ENCODE measurements around the gene SNX4.
"Not testable (repeated sequence)": the region's sequence is repeated elsewhere in the genome, so short reads cannot be mapped to it uniquely, and the experiment has no call there.

SNX4 gene

DNA sequence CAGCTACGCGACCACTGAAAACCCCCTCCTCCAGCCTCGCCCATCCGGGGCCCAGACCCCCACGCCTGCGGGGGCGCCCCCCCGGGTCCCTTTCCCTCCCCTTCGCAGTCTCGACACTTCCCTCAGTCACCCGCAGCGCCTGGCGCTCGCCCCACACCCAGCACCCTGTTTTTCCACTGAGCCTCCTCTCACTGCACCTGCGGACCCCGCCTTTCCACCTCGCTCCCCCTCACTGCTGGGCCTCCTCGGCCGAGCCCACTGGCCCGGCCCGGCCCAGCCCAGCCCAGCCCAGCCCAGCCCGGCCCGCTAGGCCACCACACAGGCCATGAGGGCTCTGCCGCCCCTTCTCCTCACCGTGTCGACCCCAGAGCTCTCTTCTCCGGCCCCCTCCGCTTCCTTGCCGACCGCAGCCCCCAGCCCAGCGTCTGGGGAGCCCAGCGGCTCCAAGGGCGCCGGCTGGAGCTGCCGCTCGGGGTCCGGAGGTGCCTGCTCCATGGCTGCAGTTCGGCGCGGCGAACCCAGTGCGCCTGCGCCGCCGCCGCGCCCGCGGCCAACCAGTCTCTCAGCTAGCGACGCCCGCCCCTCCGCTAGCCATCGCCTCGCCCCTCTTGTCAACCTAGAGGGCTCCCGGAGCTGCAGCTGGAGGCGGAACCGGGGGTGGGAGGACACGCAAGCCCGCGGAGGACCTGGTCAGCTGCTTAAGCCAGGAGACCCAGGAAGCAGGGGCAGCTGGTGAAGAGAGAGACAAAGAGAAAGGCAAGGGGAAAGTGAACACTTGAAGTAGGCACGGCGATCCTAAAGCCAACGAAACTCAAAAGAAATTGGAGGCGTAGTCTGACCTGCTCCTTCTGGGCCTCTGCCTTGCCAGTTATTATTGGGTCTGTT lies at the start of gene SNX4:
Gene SNX4 (minus strand): TSS at position 525 of the 885 bp plus-strand sequence. CDS start 30 bp downstream, at position 495.
- DNase-seq (ENCODE audit: low read depth) = peak; percentile 97

DNA sequence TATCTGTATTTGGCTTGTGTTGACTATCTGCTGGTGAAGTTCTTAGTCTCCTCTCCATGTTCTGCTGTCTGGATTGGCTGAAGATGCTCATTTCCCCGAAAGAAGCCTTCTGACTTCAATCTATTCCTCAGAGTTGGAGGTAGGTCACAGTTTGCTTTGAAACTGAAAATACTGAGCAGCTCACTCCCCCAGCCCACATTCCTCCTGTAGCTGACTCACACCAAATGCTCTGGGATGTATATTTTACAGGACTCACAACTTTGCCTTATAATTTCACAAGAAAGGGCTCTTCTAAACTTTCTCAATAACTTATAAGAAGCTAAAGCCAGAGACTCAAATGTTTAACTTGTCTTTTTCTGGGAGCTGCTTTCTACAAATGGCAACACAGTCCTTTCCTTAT lies 36.3 kb upstream of the SNX4 start:
- peak; percentile 47 for DNase-seq (ENCODE audit: low read depth)

DNA sequence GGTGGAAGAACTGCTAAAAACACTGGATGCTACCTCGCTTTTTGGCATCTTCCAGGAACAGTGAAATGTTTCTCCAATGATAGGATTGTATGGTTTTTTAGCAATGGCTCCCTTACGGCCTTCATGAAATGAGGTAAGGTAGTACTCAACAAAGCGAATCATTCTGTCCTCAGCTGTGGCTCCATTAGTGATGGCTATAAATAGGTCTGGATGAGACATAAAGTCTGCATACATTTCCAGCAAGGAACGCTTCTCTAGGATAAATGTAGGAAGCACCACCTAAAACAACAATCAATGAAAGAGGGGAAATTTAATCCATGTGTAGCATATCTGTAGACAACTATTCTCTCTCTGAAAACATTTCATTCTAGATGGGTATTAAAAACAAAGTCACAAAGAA lies 32.4 kb upstream of the SNX4 start:
- DNase-seq (ENCODE audit: low read depth) = no peak

DNA sequence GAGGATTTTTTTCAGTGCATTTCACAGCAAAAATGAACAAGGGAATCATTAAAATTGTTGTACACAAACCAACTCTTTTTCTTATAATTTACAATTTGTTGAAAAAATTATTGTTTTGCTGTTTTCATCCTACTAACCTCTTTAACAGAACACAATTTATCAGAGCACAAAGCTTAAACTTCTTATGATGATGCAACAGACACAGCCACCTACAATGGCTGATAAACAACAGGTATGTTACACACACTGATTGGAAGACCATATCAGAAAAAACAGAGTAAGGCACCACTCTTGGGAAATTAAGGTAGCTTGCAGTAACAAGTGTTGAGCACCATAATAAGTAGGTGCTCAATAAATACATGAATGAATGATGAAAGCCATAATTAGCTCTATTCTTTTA lies 8.9 kb upstream of the SNX4 start:
- DNase-seq (ENCODE audit: low read depth) = no peak

DNA sequence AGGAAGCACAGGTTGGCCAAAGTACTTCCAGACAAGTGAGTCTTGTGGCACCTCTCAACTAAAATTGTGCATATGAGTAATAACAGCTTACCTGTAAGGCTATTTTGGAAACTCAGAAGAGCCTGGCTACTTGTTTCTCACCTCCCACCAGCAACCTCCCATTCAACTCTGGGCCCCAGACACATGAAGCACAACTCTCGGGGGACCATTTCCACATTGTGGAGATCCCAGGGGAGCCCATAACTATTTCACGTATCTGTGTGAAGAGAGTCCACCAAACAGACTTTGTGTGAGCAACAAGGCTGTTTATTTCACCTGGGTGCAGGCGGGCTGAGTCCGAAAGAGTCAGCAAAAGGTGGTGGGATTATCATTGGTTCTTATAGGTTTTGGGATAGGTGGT lies 5.2 kb upstream of the SNX4 start:
- no peak for DNase-seq (ENCODE audit: low read depth)

DNA sequence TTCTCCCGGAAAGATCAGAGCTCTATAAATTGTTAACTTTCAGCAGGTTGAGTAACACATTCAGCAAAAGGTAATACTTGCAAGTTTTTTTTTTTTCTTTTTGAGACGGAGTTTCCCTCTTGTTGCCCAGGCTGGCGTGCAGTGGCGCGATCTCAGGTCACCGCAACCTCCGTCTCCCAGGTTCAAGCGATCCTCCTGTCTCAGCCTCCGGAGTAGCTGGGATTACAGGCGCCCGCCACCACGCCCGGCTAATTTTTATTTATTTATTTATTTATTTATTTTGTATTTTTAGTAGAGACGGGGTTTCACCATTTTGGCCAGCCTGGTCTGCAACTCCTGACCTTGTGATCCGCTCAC lies 539 bp upstream of the SNX4 start:
- not testable (repeated sequence) for DNase-seq (ENCODE audit: low read depth)

DNA sequence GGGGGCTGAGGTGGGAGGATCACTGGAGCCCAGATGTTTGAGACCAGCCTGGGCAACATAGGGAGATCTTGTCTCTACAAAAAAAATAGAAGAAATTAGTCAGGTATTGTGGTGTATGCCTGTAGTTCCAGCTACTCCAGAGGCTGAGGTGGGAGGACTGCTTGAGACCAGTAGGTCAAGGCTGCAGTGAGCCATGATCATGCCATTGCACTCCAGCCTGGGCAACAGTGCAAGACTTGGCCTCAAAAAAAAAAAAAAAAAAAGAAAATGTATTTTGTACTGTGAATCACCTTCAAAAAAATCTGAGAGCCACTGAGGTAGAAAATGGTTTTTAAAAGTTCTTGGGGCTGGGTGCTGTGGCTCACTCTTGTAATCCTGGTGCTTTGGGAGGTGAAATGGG lies 4.6 kb downstream of the SNX4 start:
- DNase-seq (ENCODE audit: low read depth) = no peak

DNA sequence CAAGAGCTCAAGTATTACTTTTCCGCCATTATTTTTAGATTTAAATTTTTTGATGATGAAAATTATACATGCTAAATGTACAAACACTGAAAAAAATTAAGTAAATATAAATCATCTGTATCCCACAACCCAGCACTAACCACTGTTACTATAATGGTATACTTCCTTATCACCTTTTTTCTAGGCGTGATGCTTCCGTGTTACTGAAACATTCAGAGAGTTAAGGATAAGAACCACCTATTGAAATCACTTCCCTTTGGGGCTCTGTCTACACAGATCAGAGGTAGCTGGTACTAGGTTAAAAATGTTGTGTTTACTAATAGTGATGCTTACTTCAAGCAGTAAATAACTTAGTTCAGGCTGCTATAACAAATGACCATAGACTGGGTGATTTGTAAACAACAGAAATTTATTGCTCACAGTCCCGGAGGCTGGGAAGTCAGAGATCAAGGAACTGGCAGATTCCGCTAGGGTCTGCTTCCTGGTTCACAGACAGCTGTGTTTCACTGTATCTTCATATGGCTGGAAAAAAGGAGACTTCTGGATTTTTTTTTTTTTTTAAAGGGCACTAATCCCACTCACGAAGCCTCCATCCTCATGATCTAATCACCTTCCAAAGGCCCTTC lies 6.4 kb downstream of the SNX4 start:
- no peak for DNase-seq (ENCODE audit: low read depth)

DNA sequence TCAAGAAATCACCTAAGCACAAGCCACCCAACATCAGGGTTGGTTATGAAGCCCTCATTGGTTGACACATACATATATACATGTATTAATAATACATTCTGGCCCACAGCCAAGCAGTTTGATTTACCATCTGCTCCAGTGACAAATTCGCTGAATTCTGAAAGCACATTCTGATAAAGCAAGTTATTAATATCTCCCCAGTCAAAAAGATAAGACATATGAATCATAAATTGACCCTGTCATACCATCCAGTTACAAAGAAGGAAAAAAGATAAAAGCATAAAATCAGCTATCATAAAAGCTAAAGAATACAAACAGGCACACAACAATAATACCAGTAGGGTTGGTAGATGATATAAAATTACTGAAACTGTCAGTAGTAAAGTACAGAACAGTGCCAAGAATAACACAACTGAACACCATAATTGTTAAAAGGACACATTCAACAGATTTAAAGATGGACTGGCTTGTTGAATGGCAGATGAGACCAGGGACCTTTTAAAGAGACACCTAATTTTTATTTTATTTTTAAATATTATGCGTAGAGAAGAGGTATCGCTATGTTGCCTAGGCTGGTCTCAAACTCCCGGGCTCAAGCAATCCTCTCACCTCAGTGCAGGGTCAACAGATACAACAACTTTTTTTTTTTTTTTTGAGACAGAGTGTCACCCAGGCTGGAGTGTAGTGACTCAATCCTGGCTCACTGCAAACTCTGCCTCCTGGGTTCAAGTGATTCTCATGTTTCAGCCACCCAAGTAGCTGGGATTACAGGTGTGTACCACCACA lies 7.7 kb downstream of the SNX4 start:
- DNase-seq (ENCODE audit: low read depth) = peak; percentile 74

DNA sequence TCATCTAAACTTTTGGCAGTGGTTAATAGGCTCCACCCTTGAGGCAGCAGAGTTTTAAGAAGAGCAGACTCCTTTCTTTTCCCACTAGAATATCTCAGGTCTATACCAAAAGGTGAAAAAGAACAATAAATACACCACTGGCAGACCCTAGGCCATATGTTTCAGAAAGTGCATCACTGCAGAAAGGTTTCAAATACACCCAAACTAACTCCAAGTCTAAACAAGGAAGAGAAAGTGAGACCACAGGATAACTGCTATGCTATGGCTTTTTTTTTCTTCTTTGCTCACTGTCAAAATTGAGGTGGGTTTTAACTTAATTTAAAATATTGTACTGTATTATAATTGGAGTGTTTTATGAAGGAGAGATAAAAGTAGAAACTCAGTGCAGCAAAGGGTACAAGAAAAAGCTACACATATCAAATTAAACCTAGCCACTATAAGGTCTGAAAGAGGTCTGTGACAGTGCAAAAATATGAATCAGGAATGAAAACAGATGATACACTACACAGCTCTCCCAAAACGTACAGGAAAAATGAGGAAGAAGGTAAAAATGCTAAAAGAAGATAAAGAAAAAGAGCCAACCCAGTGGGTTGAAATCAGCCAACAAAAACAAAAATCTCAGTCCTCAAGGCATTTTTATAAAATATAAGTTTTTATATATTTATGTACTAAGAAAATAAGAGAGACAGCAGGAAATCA lies 8.4 kb downstream of the SNX4 start:
- no peak for DNase-seq (ENCODE audit: low read depth)

DNA sequence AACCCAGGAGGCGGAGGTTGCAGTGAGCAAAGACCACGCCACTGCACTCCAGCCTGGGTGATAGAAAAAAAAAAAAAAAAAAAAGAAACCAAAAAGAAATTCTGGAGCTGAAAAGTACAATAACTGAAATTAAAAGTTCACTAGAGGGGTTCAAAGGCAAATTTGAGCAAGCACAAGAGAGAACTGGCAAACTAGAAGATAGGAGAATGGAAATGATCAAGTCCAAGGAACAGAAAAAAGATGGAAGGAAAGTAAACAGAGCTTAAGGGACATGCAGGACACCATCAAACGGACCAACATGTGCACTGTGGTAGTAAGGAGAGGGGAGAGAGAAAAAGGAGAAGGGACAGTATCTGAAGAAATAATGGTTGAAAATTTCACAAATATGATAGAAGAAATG lies 12.9 kb downstream of the SNX4 start:
- no peak for DNase-seq (ENCODE audit: low read depth)

DNA sequence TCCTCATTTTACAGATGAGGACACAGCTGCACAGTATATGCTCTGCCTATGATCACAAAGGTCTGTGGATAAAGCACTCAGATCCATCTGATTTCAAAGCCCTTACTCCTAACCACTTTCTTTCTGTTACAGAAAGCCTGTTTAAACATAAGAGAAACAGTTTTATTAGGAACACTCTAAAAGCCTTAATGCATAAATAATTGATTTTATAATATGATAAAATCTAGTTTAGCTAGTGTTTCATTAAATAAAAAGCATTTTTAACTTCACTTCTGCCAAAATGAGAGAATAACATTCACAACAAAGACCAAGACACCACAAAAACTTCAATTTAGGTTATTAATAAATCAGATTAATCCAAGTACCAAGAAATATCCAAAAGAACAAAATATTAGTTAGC lies 21.4 kb downstream of the SNX4 start:
- DNase-seq (ENCODE audit: low read depth) = no peak

DNA sequence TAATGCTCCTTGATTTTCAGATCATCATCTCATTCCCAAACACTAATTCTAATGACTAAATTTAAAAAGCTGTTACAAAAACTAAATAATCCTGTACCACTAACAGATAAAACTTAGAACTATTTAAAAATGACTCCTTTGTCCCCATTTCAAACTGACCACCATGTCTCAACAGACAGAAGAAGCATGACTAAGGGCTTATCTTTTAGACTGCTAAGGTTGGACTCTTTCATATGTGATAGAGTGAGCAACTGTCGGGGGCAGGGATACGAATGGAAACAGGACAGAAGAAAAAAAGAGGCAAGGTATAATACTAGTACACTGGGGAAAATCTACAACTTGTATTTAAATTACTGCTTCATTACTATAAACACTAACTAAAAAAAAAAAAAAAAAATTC lies 23.3 kb downstream of the SNX4 start:
- no peak for DNase-seq (ENCODE audit: low read depth)

DNA sequence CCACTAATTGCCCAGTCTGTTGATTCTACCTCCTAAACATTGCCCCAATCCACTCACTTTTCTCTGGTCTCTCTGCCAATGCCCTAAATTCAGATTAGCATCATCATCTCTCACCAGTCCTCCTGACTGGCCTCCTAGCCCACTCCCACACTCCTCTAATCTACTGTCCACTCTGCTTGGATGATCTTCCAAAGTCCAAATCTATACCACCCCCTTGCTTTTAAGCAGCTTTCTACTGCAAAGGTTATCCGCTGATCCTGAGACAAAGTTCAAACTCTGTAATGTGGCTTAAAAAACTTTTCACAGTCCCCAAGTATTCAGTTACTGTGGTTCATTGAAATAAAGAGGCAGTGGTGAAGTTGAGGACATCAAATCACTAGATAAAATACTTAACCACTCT lies 37.6 kb downstream of the SNX4 start:
- DNase-seq (ENCODE audit: low read depth) = no peak

DNA sequence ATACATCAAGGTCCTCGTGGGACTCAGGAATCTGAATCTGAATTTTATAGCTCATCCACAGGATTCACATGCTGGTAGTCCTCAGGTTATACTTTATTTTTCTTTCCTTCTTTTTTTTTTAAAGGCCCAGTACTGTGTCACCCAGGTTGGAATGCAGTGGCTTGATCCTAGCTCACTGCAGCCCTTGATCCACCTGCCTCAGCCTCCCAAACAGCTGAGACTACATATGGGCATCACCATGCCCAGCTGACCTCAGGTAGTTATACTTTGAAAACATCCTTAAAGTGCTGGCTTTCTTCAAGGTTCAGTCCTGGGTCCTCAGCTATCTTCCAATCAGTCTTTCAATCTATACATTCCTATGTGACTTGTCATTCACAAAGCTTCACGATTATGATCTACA lies 38.2 kb downstream of the SNX4 start:
- DNase-seq (ENCODE audit: low read depth) = peak; percentile 35

DNA sequence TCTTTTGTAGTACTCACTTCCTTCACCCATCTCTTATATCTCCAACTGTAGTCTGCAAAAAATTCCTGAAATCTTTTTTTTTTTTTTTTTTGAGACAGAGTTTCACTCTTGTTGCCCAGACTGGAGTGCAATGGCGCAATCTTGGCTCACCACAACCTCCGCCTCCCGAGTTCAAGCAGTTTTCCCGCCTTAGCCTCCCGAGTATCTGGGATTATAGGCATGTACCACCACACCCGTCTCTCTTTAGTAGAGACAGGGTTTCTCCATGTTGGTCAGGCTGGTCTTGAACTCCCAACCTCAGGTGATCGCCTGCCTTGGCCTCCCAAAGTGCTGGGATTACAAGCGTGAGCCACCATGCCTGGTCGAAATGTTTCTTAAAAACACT lies 38.6 kb downstream of the SNX4 start:
- not testable (repeated sequence) for DNase-seq (ENCODE audit: low read depth)

DNA sequence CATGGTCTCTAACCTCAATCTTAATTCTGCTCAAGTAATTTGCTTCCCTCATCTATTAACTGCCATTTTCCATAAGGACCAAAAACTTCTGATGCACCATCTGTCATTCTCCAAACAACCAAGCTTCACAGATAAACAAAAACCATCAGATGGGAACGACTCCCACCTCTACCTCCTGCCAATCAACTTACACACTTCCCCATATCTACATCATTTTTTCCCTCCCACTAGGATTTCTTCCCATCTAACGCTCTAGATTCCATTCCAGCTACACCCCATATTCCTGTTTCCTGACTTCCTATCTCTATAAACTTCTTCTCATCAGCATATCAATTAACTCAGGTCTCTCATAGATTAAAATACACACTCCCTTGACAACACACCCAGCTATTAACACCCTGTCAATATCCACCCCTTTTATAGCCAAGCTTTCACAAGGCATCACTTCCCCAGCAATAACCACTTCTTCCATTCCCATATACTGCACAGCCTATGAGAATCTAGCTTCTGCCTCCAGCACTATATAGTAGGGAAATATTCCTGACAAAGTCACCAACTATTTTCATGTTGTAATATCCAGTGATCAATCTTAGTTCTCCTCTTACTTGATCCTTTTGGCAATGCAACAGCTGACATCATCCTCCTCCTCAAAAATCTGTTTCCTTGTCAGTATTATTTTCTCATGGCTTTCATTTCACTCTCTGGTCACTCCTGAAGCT lies 39.2 kb downstream of the SNX4 start:
- DNase-seq (ENCODE audit: low read depth) = peak; percentile 49

DNA sequence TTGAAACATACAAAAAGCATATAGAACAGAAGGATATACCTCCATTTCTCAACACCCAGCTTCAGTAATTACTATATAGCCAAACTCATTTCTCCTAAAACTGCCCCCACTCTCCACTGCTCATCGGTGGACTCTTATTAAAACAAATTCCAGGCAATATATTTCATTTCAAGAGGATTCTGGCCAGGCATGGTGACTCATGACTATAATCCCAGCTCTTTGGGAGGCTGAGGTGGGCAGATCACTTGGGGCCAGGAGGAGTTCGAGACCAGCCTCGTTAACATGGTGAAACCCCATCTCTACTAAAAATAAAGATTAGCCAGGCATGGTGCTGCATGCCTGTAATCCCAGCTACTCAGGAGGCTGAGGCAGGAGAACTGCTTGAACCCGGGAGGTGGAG lies 40.9 kb downstream of the SNX4 start:
- peak; percentile 11 for DNase-seq (ENCODE audit: low read depth)

DNA sequence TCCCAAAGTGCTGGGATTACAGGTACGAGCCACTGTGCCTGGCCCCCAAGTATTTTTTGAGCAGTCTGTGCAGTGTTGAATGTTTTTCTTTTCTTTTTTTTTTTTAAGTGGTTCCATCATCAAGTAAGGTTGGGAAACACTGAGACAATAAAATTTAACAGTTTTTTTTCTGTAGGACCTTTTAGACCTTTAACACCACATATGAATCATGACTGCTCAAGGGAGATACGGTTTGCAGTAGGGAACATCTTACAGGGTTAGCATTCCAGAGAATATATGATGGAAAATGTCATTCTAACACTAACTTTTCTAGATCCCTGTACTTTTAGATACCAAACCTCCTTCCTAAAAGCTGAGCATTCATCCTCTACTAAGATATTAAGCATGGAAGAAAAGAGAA lies 41.7 kb downstream of the SNX4 start:
- DNase-seq (ENCODE audit: low read depth) = peak; percentile 27

DNA sequence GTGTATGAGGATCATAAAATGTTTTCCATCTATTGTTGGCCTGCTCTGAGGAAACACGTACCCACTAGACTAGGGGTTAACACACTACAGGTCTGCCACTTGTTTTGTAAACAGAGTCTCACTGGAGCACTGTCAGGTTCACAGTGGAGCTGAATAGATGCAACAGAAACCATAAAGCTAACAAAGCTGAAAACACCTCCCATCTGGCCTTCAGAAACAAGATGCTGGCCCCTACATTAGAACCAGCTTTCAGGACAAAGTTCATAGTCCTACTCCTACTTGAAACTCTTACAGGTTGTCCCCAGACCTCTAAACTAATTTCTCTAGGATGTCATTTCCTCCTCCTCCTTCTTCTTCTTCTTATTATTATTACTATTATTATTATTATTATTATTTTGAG lies 42.3 kb downstream of the SNX4 start:
- no peak for DNase-seq (ENCODE audit: low read depth)

DNA sequence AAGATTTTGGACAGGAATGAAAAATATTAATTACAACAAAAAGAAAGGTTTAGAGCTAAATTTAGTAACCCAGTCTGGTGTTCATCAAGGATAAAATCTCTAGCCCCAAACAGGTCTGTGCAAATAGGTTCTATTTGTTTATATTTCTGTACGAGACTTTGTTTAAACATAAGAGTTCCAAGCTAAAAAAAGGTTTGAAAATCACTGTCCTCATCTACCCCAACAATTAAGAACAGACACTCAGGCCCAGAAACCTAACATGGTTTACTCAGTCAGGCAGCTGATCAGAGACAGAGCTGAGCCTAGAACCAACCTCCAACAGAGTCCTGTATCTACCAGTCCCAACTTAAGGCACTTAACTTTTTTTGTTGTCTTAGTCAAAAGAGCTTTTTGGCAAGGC lies 49.3 kb downstream of the SNX4 start:
- no peak for DNase-seq (ENCODE audit: low read depth)
